H9 (cell line): ENCODE measurements around the gene ANKRD22. TPM values are rescaled to one million over a fixed set of nuclear protein-coding genes. Genes with fewer than 3 reads are reported as not detected.

Experiments used
- DNase-seq: peaks from one replicate; pipeline ENCODE4 v3.0.0-alpha.2; 2017
- H2AFZ ChIP-seq: one replicate; pipeline ENCODE4 v1.6.1; 2013; ENCODE audit warnings: mild to moderate bottlenecking, low read length, control low read depth, moderate library complexity
- H2AK5ac ChIP-seq: 2 replicates; pipeline ENCODE4 v1.6.1; 2013; ENCODE audit warnings: low read length, control low read depth, mixed read lengths; ENCODE audit not compliant: insufficient read length
- H2BK120ac ChIP-seq: one replicate; pipeline ENCODE4 v1.6.1; 2013; ENCODE audit warnings: low read depth, mild to moderate bottlenecking, low read length, control low read depth, inconsistent platforms; ENCODE audit not compliant: poor library complexity, severe bottlenecking
- H2BK12ac ChIP-seq: 2 replicates; pipeline ENCODE4 v1.6.1; 2013; ENCODE audit warnings: low read length, control low read depth, mixed read lengths, low read depth; ENCODE audit not compliant: insufficient read length
- H2BK15ac ChIP-seq: 2 replicates; pipeline ENCODE4 v1.6.1; 2013; ENCODE audit warnings: low read depth, low read length, control low read depth
- H2BK20ac ChIP-seq: one replicate; pipeline ENCODE4 v1.6.1; 2013; ENCODE audit warnings: low read depth, mild to moderate bottlenecking, low read length, control low read depth, inconsistent platforms; ENCODE audit not compliant: poor library complexity, severe bottlenecking
- H2BK5ac ChIP-seq: 2 replicates; pipeline ENCODE4 v1.6.1; 2013; ENCODE audit warnings: low read length, control low read depth, mixed read lengths; ENCODE audit not compliant: insufficient read length
- H3K14ac ChIP-seq: 2 replicates; pipeline ENCODE4 v1.6.1; 2013; ENCODE audit warnings: low read length, control low read depth; ENCODE audit not compliant: insufficient read depth
- H3K18ac ChIP-seq: 2 replicates; pipeline ENCODE4 v1.6.1; 2013; ENCODE audit warnings: low read depth, mild to moderate bottlenecking, mixed read lengths, low read length, control low read depth; ENCODE audit not compliant: insufficient read length
- H3K23ac ChIP-seq: 2 replicates; pipeline ENCODE4 v1.6.1; 2013; ENCODE audit warnings: low read length, control low read depth, mixed read lengths, low read depth; ENCODE audit not compliant: insufficient read length
- H3K23me2 ChIP-seq: 2 replicates; pipeline ENCODE4 v1.6.1; 2013; ENCODE audit warnings: low read depth, mild to moderate bottlenecking, mixed read lengths, low read length, control low read depth; ENCODE audit not compliant: insufficient read length, poor library complexity, severe bottlenecking
- H3K27ac ChIP-seq: 2 replicates; pipeline ENCODE4 v1.5.1; 2013; ENCODE audit warnings: low read length, control low read depth, mixed read lengths, low read depth; ENCODE audit not compliant: insufficient read length
- H3K27me3 ChIP-seq: 2 replicates; pipeline ENCODE4 v1.6.1; 2013; ENCODE audit warnings: low read length, control low read depth, inconsistent platforms; ENCODE audit not compliant: insufficient read depth
- H3K4ac ChIP-seq: 2 replicates; pipeline ENCODE4 v1.6.1; 2013; ENCODE audit warnings: low read depth, mild to moderate bottlenecking, control low read depth, inconsistent platforms, low read length, moderate library complexity
- H3K4me1 ChIP-seq: 2 replicates; pipeline ENCODE4 v1.6.1; 2013; ENCODE audit warnings: low read length, control low read depth, inconsistent platforms; ENCODE audit not compliant: insufficient read depth
- H3K4me2 ChIP-seq: 2 replicates; pipeline ENCODE4 v1.6.1; 2013; ENCODE audit warnings: low read length, control low read depth, mixed read lengths; ENCODE audit not compliant: insufficient read length, insufficient read depth
- H3K56ac ChIP-seq: 2 replicates; pipeline ENCODE4 v1.6.1; 2013; ENCODE audit warnings: low read depth, mild to moderate bottlenecking, mixed read lengths, low read length, control low read depth; ENCODE audit not compliant: insufficient read length
- H3K79me1 ChIP-seq: 2 replicates; pipeline ENCODE4 v1.6.1; 2013; ENCODE audit warnings: low read depth, mild to moderate bottlenecking, moderate library complexity, low read length, control low read depth, inconsistent platforms; ENCODE audit not compliant: insufficient read depth, poor library complexity, severe bottlenecking
- H3K79me2 ChIP-seq: 2 replicates; pipeline ENCODE4 v1.6.1; 2013; ENCODE audit warnings: low read length, control low read depth, inconsistent platforms; ENCODE audit not compliant: insufficient read depth
- H3K9ac ChIP-seq: 2 replicates; pipeline ENCODE4 v1.6.1; 2013; ENCODE audit warnings: low read length, control low read depth, mixed read lengths; ENCODE audit not compliant: insufficient read length; ENCODE audit errors: extremely low read depth
- H3K9me3 ChIP-seq: one replicate; pipeline ENCODE4 v1.6.1; 2013; ENCODE audit warnings: low read depth, low read length, inconsistent platforms; ENCODE audit not compliant: control insufficient read depth
- H3T11ph ChIP-seq: one replicate; pipeline ENCODE4 v1.6.1; 2013; ENCODE audit warnings: mild to moderate bottlenecking, low read length, control low read depth, inconsistent platforms
- H4K20me1 ChIP-seq: one replicate; pipeline ENCODE4 v1.6.1; 2013; ENCODE audit not compliant: control insufficient read depth, insufficient read length, insufficient read depth
- H4K5ac ChIP-seq: 2 replicates; pipeline ENCODE4 v1.6.1; 2013; ENCODE audit warnings: low read depth, mild to moderate bottlenecking, mixed read lengths, low read length, control low read depth; ENCODE audit not compliant: insufficient read length
- H4K8ac ChIP-seq: replicated peaks from 2 replicates; pipeline ENCODE4 v1.6.1; 2013; ENCODE audit warnings: low read length, control low read depth, mixed read lengths, low read depth; ENCODE audit not compliant: insufficient read length
- H4K91ac ChIP-seq: 2 replicates; pipeline ENCODE4 v1.6.1; 2013; ENCODE audit warnings: low read depth, mild to moderate bottlenecking, moderate library complexity, mixed read lengths, low read length, control low read depth; ENCODE audit not compliant: insufficient read length
- H3K27ac Mint-ChIP-seq, 3 experiments: 2 replicates in 2 of 3; 3 replicates in 1 of 3; pipeline ENCODE4 v1.8.0; 2020 to 2021; ENCODE audit warnings: mixed read lengths in 3 of 3, mild to moderate bottlenecking in 1 of 3, moderate library complexity in 1 of 3
- H3K27me3 Mint-ChIP-seq: 2 replicates; pipeline ENCODE4 v1.8.0; 2021; ENCODE audit warnings: low read depth, mild to moderate bottlenecking, moderate library complexity, mixed read lengths
- H3K36me3 Mint-ChIP-seq, 3 experiments: 2 replicates in 2 of 3; 3 replicates in 1 of 3; pipeline ENCODE4 v1.8.0; 2020 to 2021; ENCODE audit warnings: low read depth in 3 of 3, mixed read lengths in 3 of 3; ENCODE audit not compliant: insufficient read depth in 1 of 3
- H3K4me1 Mint-ChIP-seq, 2 experiments: 2 replicates each; pipeline ENCODE4 v1.8.0; 2020; ENCODE audit warnings: mixed read lengths in 2 of 2
- H3K4me3 Mint-ChIP-seq, 2 experiments: 2 replicates in 1 of 2; 3 replicates in 1 of 2; pipeline ENCODE4 v1.8.0; 2020 to 2021; ENCODE audit warnings: mild to moderate bottlenecking in 2 of 2, mixed read lengths in 2 of 2, moderate library complexity in 1 of 2
- H3K9me3 Mint-ChIP-seq, 2 experiments: 2 replicates in 1 of 2; 3 replicates in 1 of 2; pipeline ENCODE4 v1.8.0; 2020; ENCODE audit warnings: mild to moderate bottlenecking in 2 of 2, mixed read lengths in 2 of 2, moderate library complexity in 1 of 2
- WGBS: extraction: QIAGEN DNeasy Blood & Tissue Kit; methylation state at CpG from one replicate; pipeline ENCODE4 v1.1.7; 2013; ENCODE audit warnings: missing lambda C conversion rate, low lambda C conversion rate, mixed read lengths; ENCODE audit not compliant: insufficient read length; ENCODE audit errors: extremely low coverage; 5-methylcytosine and 5-hydroxymethylcytosine counted together
- total RNA-seq: library from RNA; stranded (reverse); gene quantifications from 2 replicates; pipeline ENCODE4 v1.2.1, GENCODE V29; 2021
- TF ChIP-seq, protein P1 (sequence below): fragments of 200-600 bp; sonication (generic); conservative IDR thresholded peaks from 3 replicates; pipeline ENCODE4 v1.8.0; 2021; ENCODE audit warnings: antibody characterized with exemption, mild to moderate bottlenecking

ANKRD22 gene
- total RNA-seq, 1 experiment from 2014 or later: not detected

DNA sequence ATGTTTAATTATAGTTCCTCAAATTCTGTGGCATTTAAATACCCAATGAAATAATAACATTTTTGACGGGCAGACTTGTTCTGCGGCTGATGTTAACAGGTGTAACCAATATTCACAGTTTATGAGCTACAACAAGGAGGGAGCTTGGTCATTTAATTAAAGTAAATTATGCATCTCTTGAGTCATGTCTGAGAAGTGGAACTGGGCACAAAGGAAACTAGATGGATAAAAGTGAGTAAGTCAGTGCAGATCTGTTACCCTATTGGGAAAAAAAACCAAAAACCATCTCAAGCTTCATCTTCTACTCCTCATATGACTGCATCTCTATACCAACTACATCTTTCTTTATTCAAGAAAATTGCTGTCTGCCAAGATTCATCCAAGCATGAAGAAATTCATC, 24.0 kb downstream of the ANKRD22 start:
- no peak overlapping the region for H3T11ph ChIP-seq
- H3K9me3 ChIP-seq: no peaks in the 10 kb centered on the region
- H2BK5ac ChIP-seq: no peak overlapping the region
- H3K23me2 ChIP-seq: no peaks in the 10 kb centered on the region
- no peaks in the 10 kb centered on the region for H3K9me3 Mint-ChIP-seq
- WGBS: no CpG with 5 or more reads among the region's 2 CpGs
- H4K20me1 ChIP-seq: no peaks in the 10 kb centered on the region
- no peak overlapping the region for H3K56ac ChIP-seq
- no peak overlapping the region for H2BK15ac ChIP-seq
- no peak overlapping the region for H3K18ac ChIP-seq
- no peak overlapping the region for H2BK12ac ChIP-seq
- no peak overlapping the region for H3K27ac ChIP-seq
- no peak overlapping the region for H4K5ac ChIP-seq
- no peaks in the 10 kb centered on the region for H3K27me3 ChIP-seq
- H3K14ac ChIP-seq: no peak overlapping the region
- no peak overlapping the region for H2AFZ ChIP-seq
- H3K27ac Mint-ChIP-seq: no peak overlapping the region
- H4K91ac ChIP-seq: no peak overlapping the region
- H3K79me2 ChIP-seq: no peaks in the 10 kb centered on the region
- no peak for DNase-seq
- H3K23ac ChIP-seq: no peak overlapping the region
- no peak overlapping the region for H2AK5ac ChIP-seq
- H4K8ac ChIP-seq: no peak overlapping the region
- no peak overlapping the region for H3K4me2 ChIP-seq
- H3K4me3 Mint-ChIP-seq: no peak overlapping the region
- peaks cover 1% of the 10 kb centered on the region; the same call in 1 of the 2 replicates for H3K27me3 Mint-ChIP-seq
- no peak overlapping the region for H3K9ac ChIP-seq
- H3K79me1 ChIP-seq: no peaks in the 10 kb centered on the region
- no peak overlapping the region for H3K4ac ChIP-seq
- no peaks in the 10 kb centered on the region for H3K36me3 Mint-ChIP-seq
- no peak overlapping the region for H2BK20ac ChIP-seq
- TF ChIP-seq, protein P1, sequence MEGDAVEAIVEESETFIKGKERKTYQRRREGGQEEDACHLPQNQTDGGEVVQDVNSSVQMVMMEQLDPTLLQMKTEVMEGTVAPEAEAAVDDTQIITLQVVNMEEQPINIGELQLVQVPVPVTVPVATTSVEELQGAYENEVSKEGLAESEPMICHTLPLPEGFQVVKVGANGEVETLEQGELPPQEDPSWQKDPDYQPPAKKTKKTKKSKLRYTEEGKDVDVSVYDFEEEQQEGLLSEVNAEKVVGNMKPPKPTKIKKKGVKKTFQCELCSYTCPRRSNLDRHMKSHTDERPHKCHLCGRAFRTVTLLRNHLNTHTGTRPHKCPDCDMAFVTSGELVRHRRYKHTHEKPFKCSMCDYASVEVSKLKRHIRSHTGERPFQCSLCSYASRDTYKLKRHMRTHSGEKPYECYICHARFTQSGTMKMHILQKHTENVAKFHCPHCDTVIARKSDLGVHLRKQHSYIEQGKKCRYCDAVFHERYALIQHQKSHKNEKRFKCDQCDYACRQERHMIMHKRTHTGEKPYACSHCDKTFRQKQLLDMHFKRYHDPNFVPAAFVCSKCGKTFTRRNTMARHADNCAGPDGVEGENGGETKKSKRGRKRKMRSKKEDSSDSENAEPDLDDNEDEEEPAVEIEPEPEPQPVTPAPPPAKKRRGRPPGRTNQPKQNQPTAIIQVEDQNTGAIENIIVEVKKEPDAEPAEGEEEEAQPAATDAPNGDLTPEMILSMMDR: no peak
- 0 out of 4 replicates have a peak, but pooled peaks cover 0 to 2% of the 10 kb centered on the region in 2 experiments for H3K4me1 Mint-ChIP-seq
- no peak overlapping the region for H2BK120ac ChIP-seq
- no peaks in the 10 kb centered on the region for H3K4me1 ChIP-seq
